Lower lobe of right lung (tissue), 2 donors: ENCODE results near the gene ANKMY1. TPM values are rescaled to one million over a fixed set of nuclear protein-coding genes. Genes with fewer than 3 reads are reported as not detected.
"Not testable (repeated sequence)": the region's sequence is repeated elsewhere in the genome, so short reads cannot be mapped to it uniquely, and the experiment has no call there.

Source experiments
- ATAC-seq, 2 donors: fragments of 200-7000 bp; cut with Tn5 transposase; one replicate each; pipeline ENCODE4 v1.9.1; 2020 to 2022; ENCODE audit warnings: mild to moderate bottlenecking in 2 of 2, moderate library complexity in 2 of 2
- DNase-seq: peaks from one replicate; pipeline ENCODE4 v3.0.0-alpha.2; 2020
- H3K27ac ChIP-seq: fragments of 200-600 bp; one replicate; pipeline ENCODE4 v1.8.0; 2022
- H3K27me3 ChIP-seq: fragments of 200-600 bp; one replicate; pipeline ENCODE4 v1.8.0; 2022; ENCODE audit warnings: low read depth
- H3K36me3 ChIP-seq: fragments of 200-600 bp; one replicate; pipeline ENCODE4 v1.8.0; 2022; ENCODE audit warnings: mild to moderate bottlenecking
- H3K4me1 ChIP-seq: fragments of 200-600 bp; one replicate; pipeline ENCODE4 v1.8.0; 2022
- H3K4me3 ChIP-seq: fragments of 200-600 bp; one replicate; pipeline ENCODE4 v1.8.0; 2022; ENCODE audit warnings: mild to moderate bottlenecking
- H3K9me3 ChIP-seq: fragments of 200-600 bp; one replicate; pipeline ENCODE4 v1.8.0; 2022
- intact Hi-C: fragments of 100-400 bp; cut with DNase I; formaldehyde crosslinking; loops from one replicate; pipeline ENCODE4 v1.11.0; 2022
- total RNA-seq: library from RNA; stranded (reverse); fragmentation: NEBNext Ultra II Directional; extraction: Animal tissue kit (Norgen Biotek cat#: 25700); gene quantifications from one replicate; pipeline ENCODE4 v1.2.1, GENCODE V29; 2021
- TF ChIP-seq, protein P1 (sequence below): fragments of 200-600 bp; IDR thresholded peaks from one replicate; pipeline ENCODE4 v1.8.0; 2022; ENCODE audit warnings: antibody characterized with exemption, mild to moderate bottlenecking
- donor health status: DM: no; HTN: yes; CAD: no; lungs with severe emphysema.

The ANKMY1 gene
- total RNA-seq, 1 donor from 2014 or later = 29.3 TPM

- Histone ChIP-seq H3K4me1 (peaks cover 3% of the 10 kb centered on the region), H3K27ac (no peak overlapping the region), H3K4me3 (no peak overlapping the region), H3K36me3 (peaks cover 41% of the 10 kb centered on the region), H3K9me3 (no peaks in the 10 kb centered on the region), H3K27me3 (peaks cover 3% of the 10 kb centered on the region)
- TF ChIP-seq, protein P1, sequence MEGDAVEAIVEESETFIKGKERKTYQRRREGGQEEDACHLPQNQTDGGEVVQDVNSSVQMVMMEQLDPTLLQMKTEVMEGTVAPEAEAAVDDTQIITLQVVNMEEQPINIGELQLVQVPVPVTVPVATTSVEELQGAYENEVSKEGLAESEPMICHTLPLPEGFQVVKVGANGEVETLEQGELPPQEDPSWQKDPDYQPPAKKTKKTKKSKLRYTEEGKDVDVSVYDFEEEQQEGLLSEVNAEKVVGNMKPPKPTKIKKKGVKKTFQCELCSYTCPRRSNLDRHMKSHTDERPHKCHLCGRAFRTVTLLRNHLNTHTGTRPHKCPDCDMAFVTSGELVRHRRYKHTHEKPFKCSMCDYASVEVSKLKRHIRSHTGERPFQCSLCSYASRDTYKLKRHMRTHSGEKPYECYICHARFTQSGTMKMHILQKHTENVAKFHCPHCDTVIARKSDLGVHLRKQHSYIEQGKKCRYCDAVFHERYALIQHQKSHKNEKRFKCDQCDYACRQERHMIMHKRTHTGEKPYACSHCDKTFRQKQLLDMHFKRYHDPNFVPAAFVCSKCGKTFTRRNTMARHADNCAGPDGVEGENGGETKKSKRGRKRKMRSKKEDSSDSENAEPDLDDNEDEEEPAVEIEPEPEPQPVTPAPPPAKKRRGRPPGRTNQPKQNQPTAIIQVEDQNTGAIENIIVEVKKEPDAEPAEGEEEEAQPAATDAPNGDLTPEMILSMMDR = no peak
- DNase-seq = no peak
- intact Hi-C loops = no loop called here
- no peak for ATAC-seq
Measured at GRCh38 chr2:240524963-240525718, 32.6 kb downstream of the ANKMY1 start.

GRCh38 chr2:240523451-240524281 lies 34.1 kb downstream of the ANKMY1 start:
- Histone ChIP-seq H3K4me3 (no peak overlapping the region), H3K9me3 (no peaks in the 10 kb centered on the region), H3K27me3 (peaks cover 6% of the 10 kb centered on the region), H3K27ac (no peak overlapping the region), H3K4me1 (peaks cover 6% of the 10 kb centered on the region), H3K36me3 (peaks cover 34% of the 10 kb centered on the region)
- DNase-seq (no peak), ATAC-seq (no peak)
- intact Hi-C loops = no loop called here
- TF ChIP-seq, protein P1 = no peak

GRCh38 chr2:240522406-240522805 lies 35.4 kb downstream of the ANKMY1 start:
- TF ChIP-seq, protein P1 = no peak
- H3K9me3 ChIP-seq = no peaks in the 10 kb centered on the region
- DNase-seq (no peak), ATAC-seq (no peak)
- H3K4me1 ChIP-seq = peaks cover 6% of the 10 kb centered on the region
- peaks cover 30% of the 10 kb centered on the region for H3K36me3 ChIP-seq
- intact Hi-C loops = no loop called here
- H3K27me3 ChIP-seq = peaks cover 6% of the 10 kb centered on the region
- H3K27ac ChIP-seq = no peak overlapping the region
- H3K4me3 ChIP-seq = no peak overlapping the region

DNA sequence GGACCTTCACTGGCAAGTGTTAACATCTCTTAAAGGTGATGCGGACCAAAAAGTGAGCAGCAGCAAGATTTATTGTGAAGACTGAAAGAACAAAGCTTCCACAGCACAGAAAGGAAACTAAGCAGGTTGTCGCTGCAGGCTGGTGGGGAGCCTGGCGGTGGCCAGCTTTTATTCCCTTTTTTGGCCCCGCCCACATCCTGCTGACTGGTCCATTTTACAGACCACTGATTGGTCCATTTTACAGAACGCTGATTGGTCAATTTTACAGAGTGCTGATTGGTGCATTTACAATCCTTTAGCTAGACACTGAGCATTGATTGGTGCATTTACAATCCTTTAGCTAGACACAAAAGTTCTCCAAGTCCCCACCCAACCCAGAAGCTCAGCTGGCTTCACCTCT lies 35.9 kb downstream of the ANKMY1 start:
- ATAC-seq, H3K27me3 ChIP-seq, H3K27ac ChIP-seq, H3K4me1 ChIP-seq, DNase-seq, H3K4me3 ChIP-seq, intact Hi-C loops, H3K9me3 ChIP-seq: not testable (repeated sequence)
- H3K36me3 ChIP-seq = peaks cover 30% of the 10 kb centered on the region

DNA sequence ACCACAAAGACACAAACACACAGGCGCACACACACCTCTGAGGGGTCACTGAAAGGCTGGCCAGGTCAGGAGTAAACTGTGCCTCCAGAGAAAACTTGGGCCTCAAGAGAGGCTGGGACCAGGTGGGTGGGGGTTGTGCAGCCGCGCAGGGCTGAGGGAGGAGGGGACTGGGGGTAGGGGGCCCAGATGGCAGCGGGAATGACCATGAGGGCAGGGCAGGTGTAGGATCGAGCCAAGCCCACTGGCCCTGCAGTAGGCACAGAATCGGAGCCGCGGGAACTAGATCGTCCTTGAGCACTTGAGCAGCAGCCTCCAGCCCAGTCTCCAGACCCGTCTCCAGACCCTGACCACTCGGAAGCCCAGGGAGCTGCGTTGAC lies 36.8 kb downstream of the ANKMY1 start:
- ATAC-seq (no peak), DNase-seq (no peak)
- Histone ChIP-seq H3K27me3 (peaks cover 6% of the 10 kb centered on the region), H3K9me3 (no peaks in the 10 kb centered on the region), H3K27ac (no peak overlapping the region), H3K4me1 (peaks cover 6% of the 10 kb centered on the region), H3K36me3 (peaks cover 30% of the 10 kb centered on the region), H3K4me3 (no peak overlapping the region)
- TF ChIP-seq, protein P1 = no peak
- intact Hi-C loops = no loop called here
